IMR-90 (cell line): ENCODE data around the gene LCN10.

Source experiments
- CEBPB ChIP-seq: IDR thresholded peaks from 2 replicates; pipeline ENCODE4 v1.6.1; 2012; ENCODE audit warnings: low read depth, low read length, improper control_type of control experiment
- MAFK ChIP-seq: IDR thresholded peaks from 2 replicates; pipeline ENCODE4 v1.6.1; 2012; ENCODE audit warnings: low read depth, low read length, improper control_type of control experiment
- MAZ ChIP-seq: IDR thresholded peaks from 2 replicates; pipeline ENCODE4 v1.6.1; 2012; ENCODE audit warnings: low read depth, mild to moderate bottlenecking, low read length, improper control_type of control experiment, moderate library complexity, borderline replicate concordance
- MXI1 ChIP-seq: IDR thresholded peaks from 2 replicates; pipeline ENCODE4 v1.6.1; 2012; ENCODE audit warnings: low read depth, mild to moderate bottlenecking, low read length, moderate library complexity, borderline replicate concordance
- POLR2A ChIP-seq: IDR thresholded peaks from 2 replicates; pipeline ENCODE4 v1.6.1; 2012; ENCODE audit warnings: mild to moderate bottlenecking, low read depth, low read length
- RAD21 ChIP-seq: IDR thresholded peaks from 2 replicates; pipeline ENCODE4 v1.6.1; 2012; ENCODE audit warnings: low read length, improper control_type of control experiment
- SMC3 ChIP-seq: fragments of 150-350 bp; IDR thresholded peaks from 2 replicates; pipeline ENCODE4 v1.6.1; 2016; ENCODE audit warnings: low read depth, mild to moderate bottlenecking, antibody characterized with exemption, low read length, moderate library complexity
- USF2 ChIP-seq: fragments of 150-350 bp; IDR thresholded peaks from 2 replicates; pipeline ENCODE4 v1.6.1; 2017; ENCODE audit warnings: mild to moderate bottlenecking, antibody characterized with exemption, low read length, low read depth
- TF ChIP-seq, protein P1 (sequence below): conservative IDR thresholded peaks from 2 replicates; pipeline ENCODE4 v1.5.1; 2012; ENCODE audit warnings: mild to moderate bottlenecking, low read depth, low read length, improper control_type of control experiment
- TF ChIP-seq, protein P2 (sequence below): fragments of 150-350 bp; IDR thresholded peaks from 2 replicates; pipeline ENCODE4 v1.6.1; 2016; ENCODE audit warnings: low read depth, mild to moderate bottlenecking, low read length, moderate library complexity, borderline replicate concordance

DNA sequence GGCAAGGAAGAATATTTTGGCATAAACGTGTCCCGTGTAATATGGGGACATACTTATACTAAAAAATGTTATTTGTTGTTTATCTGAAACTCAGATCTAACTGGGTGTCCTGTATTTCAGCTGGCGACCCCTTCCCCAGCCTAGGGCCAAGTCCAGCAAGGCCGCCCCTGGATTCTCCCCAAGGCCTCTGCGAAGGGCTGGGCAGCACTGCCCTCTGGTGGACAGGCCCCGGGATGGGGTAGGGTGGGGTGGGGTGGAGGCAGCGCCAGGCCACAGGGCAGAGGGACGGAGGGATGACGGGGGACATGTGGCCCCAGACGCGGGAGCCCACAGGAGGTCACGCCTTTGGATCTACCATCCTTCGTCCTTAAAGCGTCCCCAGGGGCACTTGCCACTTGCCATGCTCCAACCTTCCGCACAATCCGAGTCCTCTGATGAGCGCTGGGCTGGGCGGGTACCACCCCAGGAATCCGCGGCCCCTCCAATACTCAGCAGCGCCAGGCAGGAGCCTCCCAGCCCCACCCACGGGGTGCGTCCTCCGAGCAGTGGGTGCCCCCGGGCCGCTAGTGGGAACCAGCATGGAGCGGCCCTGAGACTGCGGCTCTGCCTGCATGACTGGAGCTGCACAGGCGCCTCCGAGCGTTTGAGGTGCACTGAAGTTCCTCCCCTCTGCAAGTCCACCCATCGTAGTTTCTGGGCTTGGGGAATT, 48.4 kb downstream of the LCN10 start:
- TF ChIP-seq, protein P1, sequence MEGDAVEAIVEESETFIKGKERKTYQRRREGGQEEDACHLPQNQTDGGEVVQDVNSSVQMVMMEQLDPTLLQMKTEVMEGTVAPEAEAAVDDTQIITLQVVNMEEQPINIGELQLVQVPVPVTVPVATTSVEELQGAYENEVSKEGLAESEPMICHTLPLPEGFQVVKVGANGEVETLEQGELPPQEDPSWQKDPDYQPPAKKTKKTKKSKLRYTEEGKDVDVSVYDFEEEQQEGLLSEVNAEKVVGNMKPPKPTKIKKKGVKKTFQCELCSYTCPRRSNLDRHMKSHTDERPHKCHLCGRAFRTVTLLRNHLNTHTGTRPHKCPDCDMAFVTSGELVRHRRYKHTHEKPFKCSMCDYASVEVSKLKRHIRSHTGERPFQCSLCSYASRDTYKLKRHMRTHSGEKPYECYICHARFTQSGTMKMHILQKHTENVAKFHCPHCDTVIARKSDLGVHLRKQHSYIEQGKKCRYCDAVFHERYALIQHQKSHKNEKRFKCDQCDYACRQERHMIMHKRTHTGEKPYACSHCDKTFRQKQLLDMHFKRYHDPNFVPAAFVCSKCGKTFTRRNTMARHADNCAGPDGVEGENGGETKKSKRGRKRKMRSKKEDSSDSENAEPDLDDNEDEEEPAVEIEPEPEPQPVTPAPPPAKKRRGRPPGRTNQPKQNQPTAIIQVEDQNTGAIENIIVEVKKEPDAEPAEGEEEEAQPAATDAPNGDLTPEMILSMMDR, result peak; percentile 59
- TF ChIP-seq SMC3 (peak; percentile 40; the same call in 1 of the 2 replicates), CEBPB (no peak), RAD21 (peak; percentile 62), POLR2A (no peak), MAZ (peak; percentile 80), MAFK (no peak), MXI1 (no peak), USF2 (no peak)
- TF ChIP-seq, protein P2, sequence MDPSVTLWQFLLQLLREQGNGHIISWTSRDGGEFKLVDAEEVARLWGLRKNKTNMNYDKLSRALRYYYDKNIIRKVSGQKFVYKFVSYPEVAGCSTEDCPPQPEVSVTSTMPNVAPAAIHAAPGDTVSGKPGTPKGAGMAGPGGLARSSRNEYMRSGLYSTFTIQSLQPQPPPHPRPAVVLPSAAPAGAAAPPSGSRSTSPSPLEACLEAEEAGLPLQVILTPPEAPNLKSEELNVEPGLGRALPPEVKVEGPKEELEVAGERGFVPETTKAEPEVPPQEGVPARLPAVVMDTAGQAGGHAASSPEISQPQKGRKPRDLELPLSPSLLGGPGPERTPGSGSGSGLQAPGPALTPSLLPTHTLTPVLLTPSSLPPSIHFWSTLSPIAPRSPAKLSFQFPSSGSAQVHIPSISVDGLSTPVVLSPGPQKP, result no peak
